ENCODE data around the gene SCAI.

GRCh38 chr9:125003332-125003731 lies 140.0 kb downstream of the SCAI start:
- TF ChIP-seq CTCF (conservative IDR thresholded peaks at IDR 0.05; ENCODE audit: low read depth, low read length), result no peak
- no peak for TF ChIP-seq RAD21 (IDR thresholded peaks at IDR 0.05; ENCODE audit: low read length)
- no peak for TF ChIP-seq SMC3 (IDR thresholded peaks at IDR 0.05; ENCODE audit: low read depth, low read length)
- TF ChIP-seq POLR2A (IDR thresholded peaks at IDR 0.05; ENCODE audit: low read depth, low read length), result no peak
- no peak for TF ChIP-seq CEBPB (IDR thresholded peaks at IDR 0.05; ENCODE audit: low read depth, low read length)
- no peak for TF ChIP-seq ELK1 (IDR thresholded peaks at IDR 0.05; ENCODE audit: borderline replicate concordance, low read depth, low read length)
- no peak for TF ChIP-seq RFX5 (IDR thresholded peaks at IDR 0.05; ENCODE audit: low read depth, low read length)
- no peak for TF ChIP-seq BHLHE40 (IDR thresholded peaks at IDR 0.05; ENCODE audit: low read depth, low read length)
- no peak for TF ChIP-seq NFE2L2 (IDR thresholded peaks at IDR 0.05; ENCODE audit: low read depth, low read length)
- no peak for TF ChIP-seq FOS (IDR thresholded peaks at IDR 0.05; ENCODE audit: low read depth, low read length)
- no peak for TF ChIP-seq MXI1 (IDR thresholded peaks at IDR 0.05; ENCODE audit: borderline replicate concordance, low read depth, low read length)
- no peak for TF ChIP-seq MAZ (IDR thresholded peaks at IDR 0.05; ENCODE audit: borderline replicate concordance, low read depth, low read length)
